Memory B cell (primary cell): Measurements from ENCODE around the gene HOXD3.
A peak's percentile ranks its signal among the peaks of the same experiment; 100 is the strongest.

Source experiments
- ATAC-seq: fragments of 150-1000 bp; cut with Tn5 transposase; 2 replicates; pipeline ENCODE4 v1.10.0; 2021; ENCODE audit warnings: low read depth, mild to moderate bottlenecking, moderate library complexity
- DNase-seq, 2 donors: peaks; one replicate each; pipeline ENCODE4 v3.0.0; 2022; ENCODE audit warnings: low spot score in 2 of 2
- H3K27ac Mint-ChIP-seq: one replicate; pipeline ENCODE4 v1.8.0; 2022; ENCODE audit warnings: mild to moderate bottlenecking, moderate library complexity, mixed read lengths
- H3K27me3 Mint-ChIP-seq: one replicate; pipeline ENCODE4 v1.8.0; 2022; ENCODE audit warnings: mixed read lengths
- H3K36me3 Mint-ChIP-seq: one replicate; pipeline ENCODE4 v1.8.0; 2022; ENCODE audit warnings: mild to moderate bottlenecking, mixed read lengths
- H3K4me1 Mint-ChIP-seq: one replicate; pipeline ENCODE4 v1.8.0; 2022; ENCODE audit warnings: mixed read lengths
- H3K4me3 Mint-ChIP-seq: one replicate; pipeline ENCODE4 v1.8.0; 2022; ENCODE audit warnings: mild to moderate bottlenecking, moderate library complexity, mixed read lengths
- H3K9me3 Mint-ChIP-seq: one replicate; pipeline ENCODE4 v1.8.0; 2022; ENCODE audit warnings: mixed read lengths

Gene HOXD3

GRCh38 chr2:176177580-176178037 lies 20.5 kb downstream of the HOXD3 start:
- Mint-ChIP-seq H3K27ac (no peak overlapping the region), H3K4me3 (no peak overlapping the region), H3K4me1 (peaks cover 3% of the 10 kb centered on the region), H3K36me3 (no peaks in the 10 kb centered on the region), H3K9me3 (no peaks in the 10 kb centered on the region), H3K27me3 (peaks cover 36% of the 10 kb centered on the region)
- DNase-seq (no peak), ATAC-seq (no peak)

GRCh38 chr2:176178038-176178756 lies 21.1 kb downstream of the HOXD3 start:
- peaks cover 2% of the 10 kb centered on the region for H3K4me1 Mint-ChIP-seq
- DNase-seq = no peak
- peak overlapping the region; percentile 32 for H3K4me3 Mint-ChIP-seq
- H3K27ac Mint-ChIP-seq = no peak overlapping the region
- peaks cover 33% of the 10 kb centered on the region for H3K27me3 Mint-ChIP-seq
- no peaks in the 10 kb centered on the region for H3K36me3 Mint-ChIP-seq
- H3K9me3 Mint-ChIP-seq = no peaks in the 10 kb centered on the region
- no peak for ATAC-seq

GRCh38 chr2:176178757-176179295 lies 21.7 kb downstream of the HOXD3 start:
- no peak overlapping the region for H3K4me3 Mint-ChIP-seq
- DNase-seq (no peak), ATAC-seq (no peak)
- H3K36me3 Mint-ChIP-seq = no peaks in the 10 kb centered on the region
- no peak overlapping the region for H3K27ac Mint-ChIP-seq
- H3K4me1 Mint-ChIP-seq = no peaks in the 10 kb centered on the region
- H3K9me3 Mint-ChIP-seq = no peaks in the 10 kb centered on the region
- peaks cover 35% of the 10 kb centered on the region for H3K27me3 Mint-ChIP-seq

GRCh38 chr2:176181551-176181950 lies 24.4 kb downstream of the HOXD3 start:
- Mint-ChIP-seq H3K36me3 (no peaks in the 10 kb centered on the region), H3K9me3 (no peaks in the 10 kb centered on the region), H3K4me3 (no peak overlapping the region), H3K4me1 (no peaks in the 10 kb centered on the region), H3K27ac (no peak overlapping the region), H3K27me3 (peaks cover 30% of the 10 kb centered on the region)
- DNase-seq = no peak
- no peak for ATAC-seq

GRCh38 chr2:176182671-176183070 lies 25.6 kb downstream of the HOXD3 start:
- H3K27me3 Mint-ChIP-seq = peaks cover 26% of the 10 kb centered on the region
- H3K27ac Mint-ChIP-seq = no peak overlapping the region
- no peak overlapping the region for H3K4me3 Mint-ChIP-seq
- no peaks in the 10 kb centered on the region for H3K36me3 Mint-ChIP-seq
- ATAC-seq = no peak
- no peaks in the 10 kb centered on the region for H3K9me3 Mint-ChIP-seq
- H3K4me1 Mint-ChIP-seq = peaks cover 4% of the 10 kb centered on the region
- DNase-seq = no peak

GRCh38 chr2:176184749-176185148 lies 27.6 kb downstream of the HOXD3 start:
- H3K9me3 Mint-ChIP-seq = no peaks in the 10 kb centered on the region

GRCh38 chr2:176186024-176186423 lies 28.9 kb downstream of the HOXD3 start:
- Mint-ChIP-seq H3K4me3 (no peak overlapping the region), H3K9me3 (no peaks in the 10 kb centered on the region), H3K4me1 (peaks cover 14% of the 10 kb centered on the region), H3K36me3 (no peaks in the 10 kb centered on the region), H3K27me3 (peaks cover 16% of the 10 kb centered on the region), H3K27ac (no peak overlapping the region)
- DNase-seq = no peak
- ATAC-seq = no peak

More at GRCh38 chr2:176184749-176185148, 27.6 kb downstream of the HOXD3 start:
- Mint-ChIP-seq H3K4me3 (no peak overlapping the region), H3K4me1 (peaks cover 14% of the 10 kb centered on the region), H3K36me3 (no peaks in the 10 kb centered on the region), H3K27ac (no peak overlapping the region), H3K27me3 (peaks cover 22% of the 10 kb centered on the region)
- DNase-seq = no peak
- ATAC-seq = no peak

- Mint-ChIP-seq H3K36me3 (no peaks in the 10 kb centered on the region), H3K4me3 (peak overlapping the region; percentile 89), H3K27ac (no peak overlapping the region), H3K9me3 (no peaks in the 10 kb centered on the region), H3K27me3 (peaks cover 16% of the 10 kb centered on the region), H3K4me1 (peaks cover 14% of the 10 kb centered on the region)
- ATAC-seq = no peak
- DNase-seq = no peak
These were observed 30.2 kb downstream of the HOXD3 start for GRCh38 chr2:176187200-176187898.

- no peak for DNase-seq
- Mint-ChIP-seq H3K27me3 (peaks cover 16% of the 10 kb centered on the region), H3K4me3 (peak within 1 kb of the TSS; percentile 89), H3K9me3 (no peaks in the 10 kb centered on the region), H3K36me3 (no peaks in the 10 kb centered on the region), H3K27ac (no peak within 1 kb of the TSS), H3K4me1 (peaks cover 14% of the 10 kb centered on the region)
- no peak for ATAC-seq
These were observed 31.0 kb downstream of the HOXD3 start, which contains the start of gene HOXD1 for GRCh38 chr2:176187899-176188773. HOXD1 (plus strand) TSS chr2:176188668; CDS start chr2:176188802, 134 bp downstream.

- H3K4me3 Mint-ChIP-seq = peak overlapping the region; percentile 69
- H3K9me3 Mint-ChIP-seq = no peaks in the 10 kb centered on the region
- ATAC-seq = no peak
- H3K27me3 Mint-ChIP-seq = peaks cover 15% of the 10 kb centered on the region
- peaks cover 14% of the 10 kb centered on the region for H3K4me1 Mint-ChIP-seq
- no peaks in the 10 kb centered on the region for H3K36me3 Mint-ChIP-seq
- no peak for DNase-seq
- no peak overlapping the region for H3K27ac Mint-ChIP-seq
These were observed 31.9 kb downstream of the HOXD3 start for GRCh38 chr2:176188774-176189680.

GRCh38 chr2:176189681-176190641 lies 32.9 kb downstream of the HOXD3 start:
- DNase-seq = no peak
- Mint-ChIP-seq H3K4me3 (peak overlapping the region; percentile 69), H3K27ac (no peak overlapping the region)

GRCh38 chr2:176192351-176192750 lies 35.2 kb downstream of the HOXD3 start:
- ATAC-seq (no peak), DNase-seq (no peak)
- Mint-ChIP-seq H3K4me3 (no peak overlapping the region), H3K27ac (no peak overlapping the region), H3K4me1 (peaks cover 13% of the 10 kb centered on the region), H3K27me3 (peaks cover 22% of the 10 kb centered on the region), H3K36me3 (no peaks in the 10 kb centered on the region), H3K9me3 (no peaks in the 10 kb centered on the region)

More at GRCh38 chr2:176189681-176190641, 32.9 kb downstream of the HOXD3 start:
- Mint-ChIP-seq H3K27me3 (peaks cover 19% of the 10 kb centered on the region), H3K9me3 (no peaks in the 10 kb centered on the region), H3K36me3 (no peaks in the 10 kb centered on the region), H3K4me1 (peaks cover 14% of the 10 kb centered on the region)
- no peak for ATAC-seq
